Astrocyte of the cerebellum (primary cell): Measurements from ENCODE around the gene KLHDC8B.
A peak's percentile ranks its signal among the peaks of the same experiment; 100 is the strongest.

ENCODE experiments used
- DNase-seq: peaks from one replicate; pipeline ENCODE4 v3.0.0-alpha.2; 2011; ENCODE audit warnings: low read depth
- H3K4me3 ChIP-seq: 2 replicates; pipeline ENCODE4 v1.5.1; 2011; ENCODE audit warnings: mild to moderate bottlenecking, low read depth, low read length, moderate library complexity
- CTCF ChIP-seq: IDR thresholded peaks from 2 replicates; pipeline ENCODE4 v1.5.1; 2012; ENCODE audit warnings: low read length, low read depth, moderate library complexity, mild to moderate bottlenecking; ENCODE audit errors: missing control alignments
- in situ Hi-C: cut with HindIII; loops from 2 replicates; pipeline ENCODE4 v1.10.0; 2017; ENCODE audit warnings: low sequenced_read_pairs

The KLHDC8B gene

GRCh38 chr3:49124991-49125670 lies 46.3 kb upstream of the KLHDC8B start:
- no peak for DNase-seq
- TF ChIP-seq CTCF = peak; percentile 10
- in situ Hi-C loops = no loop called here
- no peak overlapping the region for H3K4me3 ChIP-seq

GRCh38 chr3:49131040-49131439 lies 40.4 kb upstream of the KLHDC8B start:
- no peak for TF ChIP-seq CTCF
- H3K4me3 ChIP-seq = peak overlapping the region; percentile 94
- in situ Hi-C loops = no loop called here
- no peak for DNase-seq

- DNase-seq = no peak
- in situ Hi-C loops = no loop called here
- H3K4me3 ChIP-seq = peak overlapping the region; percentile 94
- no peak for TF ChIP-seq CTCF
Measured at GRCh38 chr3:49131576-49131975, 39.8 kb upstream of the KLHDC8B start.

GRCh38 chr3:49132073-49132436 lies 39.3 kb upstream of the KLHDC8B start:
- no peak for TF ChIP-seq CTCF
- in situ Hi-C loops = no loop called here
- no peak for DNase-seq
- H3K4me3 ChIP-seq = peak overlapping the region; percentile 94

- peak; percentile 37 for DNase-seq
- in situ Hi-C loops = no loop called here
Measured at GRCh38 chr3:49132437-49133225, 38.8 kb upstream of the KLHDC8B start, which contains the start of gene LAMB2. Gene LAMB2 (minus strand): TSS chr3:49133050. CDS start chr3:49132867, 183 bp downstream.

More at GRCh38 chr3:49132437-49133225, 38.8 kb upstream of the KLHDC8B start, which contains the start of gene LAMB2:
- H3K4me3 ChIP-seq = peak within 1 kb of the TSS; percentile 94
- peak; percentile 27 for TF ChIP-seq CTCF
